HG03469 (cell line): ENCODE data around the gene MFSD12.
"Not testable (repeated sequence)": the region's sequence is repeated elsewhere in the genome, so short reads cannot be mapped to it uniquely, and the experiment has no call there.

ENCODE experiments used
- ATAC-seq: cut with Tn5 transposase; IDR thresholded peaks from one replicate; pipeline ENCODE4 v1.9.1; 2021; ENCODE audit warnings: mild to moderate bottlenecking, moderate library complexity, moderate number of reproducible peaks; ENCODE audit not compliant: unreplicated experiment

MFSD12 gene

GRCh38 chr19:3538965-3539755, 18.2 kb downstream of the MFSD12 start, which contains the start of gene TEKTIP1:
TEKTIP1 (plus strand) TSS chr19:3539174; CDS start chr19:3539178, 4 bp downstream.
- ATAC-seq, result no peak

- no peak for ATAC-seq
Measured at GRCh38 chr19:3538258-3538929, 19.0 kb downstream of the MFSD12 start.

GRCh38 chr19:3537438-3538240, 19.7 kb downstream of the MFSD12 start:
- no peak for ATAC-seq

- no peak for ATAC-seq
Measured at GRCh38 chr19:3537101-3537437, 20.3 kb downstream of the MFSD12 start.

GRCh38 chr19:3536429-3537100, 20.8 kb downstream of the MFSD12 start:
- no peak for ATAC-seq

GRCh38 chr19:3535981-3536380, 21.4 kb downstream of the MFSD12 start:
- ATAC-seq, result no peak

GRCh38 chr19:3535563-3535965, 21.8 kb downstream of the MFSD12 start:
- no peak for ATAC-seq

GRCh38 chr19:3535235-3535535, 22.2 kb downstream of the MFSD12 start:
- ATAC-seq, result no peak

- ATAC-seq, result no peak
Measured at GRCh38 chr19:3534375-3535234, 22.8 kb downstream of the MFSD12 start.

GRCh38 chr19:3533563-3534216, 23.7 kb downstream of the MFSD12 start:
- ATAC-seq, result no peak

- ATAC-seq, result no peak
Measured at GRCh38 chr19:3533033-3533432, 24.4 kb downstream of the MFSD12 start.

- no peak for ATAC-seq
Measured at GRCh38 chr19:3532154-3532786, 25.1 kb downstream of the MFSD12 start.

GRCh38 chr19:3531716-3532115, 25.7 kb downstream of the MFSD12 start:
- no peak for ATAC-seq

- no peak for ATAC-seq
Measured at GRCh38 chr19:3530389-3530788, 27.0 kb downstream of the MFSD12 start.

GRCh38 chr19:3529299-3529698, 28.1 kb downstream of the MFSD12 start:
- ATAC-seq, result not testable (repeated sequence)

- ATAC-seq, result no peak
Measured at GRCh38 chr19:3528539-3529211, 28.7 kb downstream of the MFSD12 start.

GRCh38 chr19:3528080-3528479, 29.3 kb downstream of the MFSD12 start:
- no peak for ATAC-seq

- ATAC-seq, result no peak
Measured at GRCh38 chr19:3527238-3527910, 30.0 kb downstream of the MFSD12 start.
